GM19023 (cell line): Measurements from ENCODE around the gene ADGRE3.
A peak's percentile ranks its signal among the peaks of the same experiment; 100 is the strongest.

Source experiments
- ATAC-seq: cut with Tn5 transposase; IDR thresholded peaks from one replicate; pipeline ENCODE4 v1.9.1; 2021; ENCODE audit warnings: mild to moderate bottlenecking, moderate library complexity; ENCODE audit not compliant: unreplicated experiment

The ADGRE3 gene, protein sequence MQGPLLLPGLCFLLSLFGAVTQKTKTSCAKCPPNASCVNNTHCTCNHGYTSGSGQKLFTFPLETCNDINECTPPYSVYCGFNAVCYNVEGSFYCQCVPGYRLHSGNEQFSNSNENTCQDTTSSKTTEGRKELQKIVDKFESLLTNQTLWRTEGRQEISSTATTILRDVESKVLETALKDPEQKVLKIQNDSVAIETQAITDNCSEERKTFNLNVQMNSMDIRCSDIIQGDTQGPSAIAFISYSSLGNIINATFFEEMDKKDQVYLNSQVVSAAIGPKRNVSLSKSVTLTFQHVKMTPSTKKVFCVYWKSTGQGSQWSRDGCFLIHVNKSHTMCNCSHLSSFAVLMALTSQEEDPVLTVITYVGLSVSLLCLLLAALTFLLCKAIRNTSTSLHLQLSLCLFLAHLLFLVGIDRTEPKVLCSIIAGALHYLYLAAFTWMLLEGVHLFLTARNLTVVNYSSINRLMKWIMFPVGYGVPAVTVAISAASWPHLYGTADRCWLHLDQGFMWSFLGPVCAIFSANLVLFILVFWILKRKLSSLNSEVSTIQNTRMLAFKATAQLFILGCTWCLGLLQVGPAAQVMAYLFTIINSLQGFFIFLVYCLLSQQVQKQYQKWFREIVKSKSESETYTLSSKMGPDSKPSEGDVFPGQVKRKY

DNA sequence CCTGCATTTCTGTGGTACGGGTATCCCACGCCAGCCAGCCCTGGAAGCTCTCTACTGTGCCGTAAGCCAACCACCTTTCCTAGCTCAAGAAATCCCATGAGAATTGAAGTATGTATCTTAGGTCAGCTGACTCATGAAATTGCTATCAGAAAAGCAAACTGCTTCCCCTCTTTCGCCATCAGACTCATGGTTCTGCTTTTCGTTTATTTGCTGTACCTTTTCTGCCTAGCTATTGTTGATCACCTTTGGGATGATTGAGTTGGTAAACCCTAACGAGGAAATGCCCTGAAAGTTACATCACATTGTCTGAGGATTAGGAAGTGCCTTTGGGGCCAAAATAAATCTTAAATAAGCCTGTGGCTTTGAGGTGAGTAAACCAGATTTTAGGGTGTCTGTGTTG lies at the start of gene ADGRE3:
Gene ADGRE3, minus strand, starts transcription at position 81 of the 400 bp plus-strand sequence. Its CDS starts 74 bp downstream, at position 7.
- no peak for ATAC-seq

DNA sequence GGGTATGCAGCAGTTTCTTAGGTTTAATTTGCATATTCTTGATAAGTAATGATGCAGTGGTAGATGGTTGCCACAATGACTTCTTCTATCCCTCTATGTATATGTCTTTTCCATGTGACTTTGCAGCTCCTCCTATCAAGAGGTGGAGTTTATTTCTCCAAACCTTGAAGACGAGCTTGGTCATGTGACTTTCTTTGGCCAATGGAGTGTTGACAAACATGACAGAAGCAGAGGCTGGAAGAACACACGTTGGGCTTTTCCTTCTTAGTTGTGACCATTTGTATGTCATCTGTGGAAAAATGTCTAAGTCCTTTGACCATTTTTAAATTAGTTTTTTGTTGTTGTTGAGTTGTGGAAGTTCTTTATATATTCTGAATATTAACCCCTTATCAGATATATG lies 47.5 kb upstream of the ADGRE3 start:
- no peak for ATAC-seq

DNA sequence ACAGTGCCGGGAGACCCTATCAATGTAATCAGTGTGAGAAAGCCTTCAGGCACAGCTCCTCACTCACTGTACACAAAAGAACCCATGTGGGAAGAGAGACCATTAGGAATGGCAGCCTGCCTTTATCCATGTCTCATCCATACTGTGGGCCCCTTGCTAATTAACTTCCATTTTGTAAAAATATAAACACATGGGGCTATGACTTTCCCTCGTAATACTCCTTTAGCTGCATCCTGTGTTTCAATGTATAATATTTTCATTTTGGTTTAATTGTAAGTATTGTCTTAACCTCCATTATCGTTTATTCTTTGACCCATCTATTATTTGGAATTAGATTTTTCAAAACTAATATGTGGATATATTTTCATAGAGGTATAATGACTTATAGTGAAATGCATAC lies 44.5 kb upstream of the ADGRE3 start:
- no peak for ATAC-seq

DNA sequence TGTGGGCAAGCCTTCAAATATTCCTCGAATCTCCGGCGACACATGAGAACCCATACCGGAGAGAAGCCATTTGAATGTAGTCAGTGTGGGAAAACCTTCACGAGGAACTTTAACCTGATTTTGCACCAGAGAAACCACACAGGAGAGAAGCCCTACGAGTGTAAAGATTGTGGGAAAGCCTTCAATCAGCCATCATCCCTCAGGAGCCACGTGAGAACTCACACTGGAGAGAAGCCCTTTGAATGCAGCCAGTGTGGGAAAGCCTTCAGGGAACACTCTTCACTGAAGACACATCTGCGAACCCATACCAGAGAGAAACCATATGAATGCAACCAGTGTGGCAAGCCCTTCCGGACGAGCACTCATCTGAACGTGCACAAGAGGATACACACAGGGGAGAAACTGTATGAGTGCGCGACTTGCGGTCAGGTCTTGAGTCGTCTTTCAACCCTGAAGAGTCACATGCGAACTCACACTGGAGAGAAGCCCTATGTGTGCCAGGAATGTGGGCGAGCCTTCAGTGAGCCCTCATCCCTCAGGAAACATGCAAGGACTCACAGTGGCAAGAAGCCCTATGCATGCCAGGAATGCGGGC lies 44.0 kb upstream of the ADGRE3 start:
- ATAC-seq, result no peak

DNA sequence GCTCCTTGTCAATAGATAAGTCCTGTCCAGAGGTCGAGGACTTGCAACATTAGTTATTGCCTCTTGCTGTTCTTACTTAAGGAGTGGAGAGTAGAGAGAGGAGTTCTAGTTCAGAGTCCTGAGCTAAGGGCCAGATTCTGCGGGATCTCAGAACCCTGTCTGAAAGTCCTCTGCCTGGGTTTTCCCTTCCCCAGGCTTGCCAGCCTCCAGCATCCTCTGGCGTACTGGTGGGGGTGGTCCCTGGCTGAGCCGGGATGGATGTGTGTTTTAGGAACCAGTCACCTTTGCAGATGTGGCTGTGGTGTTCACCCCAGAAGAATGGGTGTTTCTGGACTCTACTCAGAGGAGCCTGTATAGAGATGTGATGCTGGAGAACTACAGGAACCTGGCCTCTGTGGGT lies 41.2 kb upstream of the ADGRE3 start:
- ATAC-seq, result no peak

DNA sequence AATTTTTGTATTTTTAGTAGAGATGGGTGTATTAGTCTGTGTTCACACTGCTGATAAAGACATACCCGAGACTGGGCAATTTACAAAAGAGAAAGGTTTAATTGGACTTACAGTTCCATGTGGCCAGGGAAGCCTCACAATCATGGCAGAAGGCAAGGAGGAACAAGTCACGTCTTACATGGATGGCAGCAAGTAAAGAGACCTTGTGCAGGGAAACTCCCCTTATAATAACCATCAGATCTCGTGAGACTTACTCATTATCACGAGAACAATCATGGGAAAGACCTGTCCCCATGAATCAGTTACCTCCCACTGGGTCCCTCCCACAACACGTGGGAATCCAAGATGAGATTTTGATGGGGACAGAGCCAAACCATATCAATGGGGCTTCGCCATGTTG lies 29.8 kb upstream of the ADGRE3 start:
- ATAC-seq, result no peak

DNA sequence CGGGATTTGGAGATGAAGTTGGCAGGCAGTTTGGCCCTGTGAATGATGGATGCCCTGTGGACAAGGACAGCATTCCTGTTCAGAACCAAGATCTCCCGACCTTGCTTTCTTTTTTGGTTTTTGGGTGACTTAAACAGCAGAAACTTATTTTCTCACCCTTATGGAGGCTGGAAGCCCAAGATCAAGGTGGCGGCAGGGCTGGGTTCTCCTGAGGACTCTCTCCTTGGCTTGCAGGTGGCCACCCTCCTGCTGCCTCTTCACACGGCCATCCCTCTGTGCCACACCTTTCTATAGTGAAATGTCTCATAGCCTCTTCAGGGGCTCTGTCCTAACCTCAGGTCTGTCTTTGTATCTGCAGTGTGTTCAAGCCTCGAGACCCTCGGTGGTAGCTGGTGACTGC lies 29.2 kb upstream of the ADGRE3 start:
- ATAC-seq, result no peak

DNA sequence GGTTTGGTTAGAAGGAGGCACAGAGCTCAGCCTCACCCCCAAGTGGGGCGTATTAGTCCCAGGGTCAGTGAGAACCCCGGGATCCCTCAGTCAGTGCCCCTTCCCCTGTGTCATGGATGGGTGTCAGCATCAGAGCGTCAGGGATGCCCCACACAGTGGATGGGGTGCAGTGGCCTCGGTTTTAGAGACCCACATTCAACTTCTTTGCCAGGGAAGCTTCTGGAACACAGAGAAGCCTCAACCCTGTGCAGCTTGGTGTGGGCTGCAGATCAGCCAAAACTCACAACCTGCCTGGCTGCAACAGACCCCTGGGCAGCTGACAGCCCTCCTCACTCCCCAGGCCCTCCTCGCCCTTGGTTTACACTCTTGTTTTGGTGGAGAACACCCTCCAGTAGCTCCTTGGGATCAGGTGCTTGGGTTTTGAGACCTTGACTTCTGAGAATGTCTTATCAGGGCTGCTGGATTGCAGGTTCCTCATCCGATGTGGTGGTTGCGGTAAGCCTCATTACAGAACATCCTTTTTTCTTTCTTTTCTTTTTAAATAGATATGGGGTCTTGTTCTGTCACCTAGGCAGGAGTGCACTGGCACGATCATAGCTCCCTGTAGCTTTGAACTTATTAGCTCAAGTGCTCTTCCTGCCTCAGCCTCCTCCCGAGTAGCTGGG lies 26.2 kb upstream of the ADGRE3 start:
- no peak for ATAC-seq

DNA sequence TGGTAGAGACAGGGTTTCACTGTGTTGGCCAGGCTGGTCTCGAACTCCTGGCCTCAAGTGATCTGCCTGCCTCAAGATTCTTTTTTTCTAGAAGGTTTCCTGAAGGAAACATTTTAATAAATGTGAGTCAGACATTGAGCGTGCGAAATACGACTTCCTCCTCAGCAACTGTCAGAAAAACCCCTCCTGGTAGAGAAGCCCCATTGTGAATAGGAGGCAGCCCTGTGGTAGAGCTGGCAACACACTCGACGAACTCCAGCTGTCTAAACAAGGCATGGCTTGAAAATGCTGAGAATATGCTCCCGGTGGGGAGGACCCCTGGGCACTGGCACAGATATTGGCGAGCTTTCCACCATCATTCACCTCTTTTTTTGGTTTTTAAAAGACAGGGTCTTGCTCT lies 25.0 kb upstream of the ADGRE3 start:
- no peak for ATAC-seq

DNA sequence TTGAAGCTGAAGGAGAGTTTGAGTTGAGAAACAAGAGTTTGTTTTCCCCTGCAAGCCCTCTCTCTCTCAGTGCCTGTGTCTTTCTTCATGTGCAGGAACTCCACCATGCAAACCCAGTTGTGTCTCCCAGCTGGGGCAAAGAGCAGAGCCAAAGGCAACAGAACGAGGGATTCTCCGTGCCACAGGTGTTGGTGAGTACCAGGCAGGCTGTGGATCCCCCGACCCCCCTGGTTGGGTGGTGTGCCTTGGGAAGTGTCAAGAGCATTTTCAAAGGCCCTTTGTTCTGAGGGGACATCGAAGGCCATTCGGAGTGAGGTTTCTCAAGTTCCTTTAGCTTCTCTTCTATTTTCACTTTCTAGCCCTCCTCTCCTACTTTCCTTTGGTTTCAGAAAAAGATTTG lies 20.8 kb upstream of the ADGRE3 start:
- ATAC-seq, result no peak

DNA sequence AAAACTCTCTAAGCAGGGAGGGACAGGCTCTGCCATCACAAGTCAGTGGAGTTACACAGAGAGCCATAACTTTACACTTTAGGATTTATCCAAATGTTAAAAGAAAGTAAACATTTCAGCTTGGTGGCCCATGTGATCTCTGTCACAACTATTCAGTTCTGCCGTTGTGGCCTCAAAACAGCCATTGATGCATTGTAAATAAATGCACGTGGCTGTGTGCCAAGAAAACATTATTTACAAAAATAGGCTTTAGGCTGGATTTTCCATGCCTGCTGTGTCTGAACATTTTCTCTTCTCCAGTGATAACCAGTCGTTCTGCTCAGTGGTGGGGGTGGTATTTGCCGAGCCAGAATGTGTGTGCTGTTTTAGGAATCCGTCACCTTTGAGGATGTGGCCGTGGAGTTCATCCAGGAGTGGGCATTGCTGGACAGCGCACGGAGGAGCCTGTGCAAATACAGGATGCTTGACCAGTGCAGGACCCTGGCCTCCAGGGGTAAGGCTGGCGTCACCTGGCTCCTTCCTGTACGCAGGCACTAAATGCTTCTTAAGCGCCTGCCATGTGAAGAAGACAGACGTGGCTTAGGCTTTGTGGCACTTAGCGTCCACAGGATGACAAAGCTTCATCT lies 20.1 kb upstream of the ADGRE3 start:
- ATAC-seq, result no peak

DNA sequence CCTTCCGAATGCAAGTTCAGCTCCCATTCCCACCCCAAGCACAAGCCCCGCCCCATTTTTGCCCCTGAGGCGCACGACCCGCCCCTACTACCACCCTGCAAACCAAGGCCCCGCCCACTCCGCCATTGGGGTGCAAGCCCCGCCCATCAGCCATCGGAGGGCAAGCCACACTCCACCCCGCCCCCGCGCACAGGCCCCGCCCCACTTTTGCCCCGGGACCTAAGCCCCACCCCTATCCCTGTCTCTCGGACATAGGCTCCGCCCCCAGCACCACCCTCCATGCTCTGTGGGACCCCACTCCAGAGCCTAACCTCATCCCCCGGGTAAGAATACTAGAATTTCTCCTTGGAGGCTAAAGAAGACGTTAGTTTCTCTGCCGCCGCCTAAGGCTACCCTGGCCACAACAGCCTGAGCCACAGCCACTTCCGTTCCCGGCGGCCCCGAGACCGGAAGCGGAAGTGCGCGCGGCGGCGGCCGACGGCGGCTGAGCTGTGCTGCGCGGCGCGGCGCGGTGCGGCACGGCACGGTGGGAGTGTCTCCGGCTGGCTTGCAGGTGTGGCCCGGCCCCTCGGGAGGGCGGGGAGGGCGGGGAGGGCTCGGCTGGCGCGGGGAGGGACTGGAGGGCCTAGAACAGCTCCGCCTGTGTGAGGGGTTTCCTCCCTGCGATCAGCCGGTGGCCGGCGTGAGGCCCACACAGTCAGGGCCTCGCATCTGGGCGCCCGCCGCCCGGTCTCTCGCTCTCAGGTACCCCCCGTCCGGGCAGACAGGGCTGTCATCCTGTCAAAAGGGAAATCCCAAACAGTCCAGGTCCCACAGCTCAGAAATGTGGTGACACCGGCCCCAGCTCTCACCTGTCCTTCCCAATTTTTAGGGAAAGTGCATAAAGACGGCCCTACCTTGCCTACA lies 15.2 kb upstream of the ADGRE3 start, which contains the start of gene ZNF333:
Gene ZNF333, plus strand, starts transcription at position 451 of the 906 bp plus-strand sequence. CDS start 3,444 bp downstream, outside the sequence.
- ATAC-seq, result peak; percentile 92

DNA sequence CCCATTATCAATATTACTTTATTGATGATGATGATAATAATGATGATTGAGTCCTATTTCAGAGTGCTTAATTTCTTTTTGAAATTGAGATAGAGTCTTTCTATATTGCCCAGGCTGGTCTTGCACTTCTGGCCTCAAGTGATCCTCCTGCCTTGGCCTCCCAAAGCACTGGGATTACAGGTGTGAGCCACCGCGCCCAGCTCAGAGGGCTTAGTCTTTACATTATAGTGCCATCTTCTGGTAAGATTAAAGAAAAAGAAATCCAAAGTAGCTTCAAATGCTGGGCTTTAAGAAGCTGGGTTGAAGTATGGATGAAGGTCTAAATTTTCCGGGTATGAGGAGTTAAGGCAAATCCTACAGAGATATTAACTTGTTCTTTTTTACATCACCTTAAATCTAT lies 11.8 kb upstream of the ADGRE3 start:
- no peak for ATAC-seq

DNA sequence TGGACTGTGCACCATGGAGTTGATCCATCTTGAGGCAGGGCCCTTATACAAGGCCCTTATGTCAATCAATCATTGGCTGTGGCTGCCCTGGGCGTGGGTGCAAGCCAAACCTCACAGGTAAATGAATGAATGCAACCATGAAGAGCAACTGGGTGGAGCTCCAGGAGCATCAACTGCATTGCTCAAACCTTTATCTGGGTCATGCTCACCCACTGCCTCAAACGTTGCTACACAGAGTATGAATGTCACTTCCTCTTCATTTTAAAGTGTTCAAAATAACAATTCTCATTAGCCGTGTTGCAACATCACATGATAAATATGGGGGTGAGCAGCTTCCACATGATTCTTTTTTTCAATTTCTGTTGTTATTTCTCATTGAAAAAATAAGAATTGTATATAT lies 8.8 kb upstream of the ADGRE3 start:
- ATAC-seq, result no peak

DNA sequence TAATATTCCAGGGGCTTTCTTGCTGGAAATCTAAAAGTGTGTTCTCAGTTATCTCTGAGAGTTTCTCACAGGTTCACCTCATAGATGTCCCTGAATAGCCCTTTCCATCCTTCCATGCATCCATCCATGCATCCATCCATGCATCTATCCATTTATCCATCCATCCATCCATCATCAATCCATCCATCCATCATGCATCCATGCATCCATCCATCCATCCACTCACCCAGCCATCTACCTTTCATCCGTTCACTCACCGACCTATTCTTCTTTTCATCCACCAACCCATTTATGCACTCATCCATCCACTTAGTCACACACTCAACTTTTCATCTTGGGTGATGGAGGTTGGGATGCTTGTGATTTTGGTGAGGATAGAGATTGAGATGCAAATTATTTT lies 7.4 kb upstream of the ADGRE3 start:
- no peak for ATAC-seq

DNA sequence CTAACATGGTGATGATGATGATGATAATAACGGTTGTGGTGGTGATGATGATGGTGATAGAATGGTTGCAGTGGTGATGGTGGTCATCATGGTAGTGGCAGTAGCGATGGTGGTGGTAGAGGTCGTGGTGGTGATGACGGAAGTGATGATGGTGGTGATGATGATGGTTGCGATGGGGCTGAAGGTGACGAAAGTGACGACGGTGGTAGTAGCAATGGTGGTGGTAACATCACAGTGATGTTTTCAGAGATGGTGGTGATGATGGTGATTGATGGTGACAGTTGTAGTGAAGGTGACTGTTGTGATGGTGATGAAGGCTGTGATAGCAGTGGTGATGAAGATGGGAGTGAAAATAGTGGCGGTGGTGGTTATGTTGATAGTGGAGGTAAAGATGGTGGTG lies 3.6 kb upstream of the ADGRE3 start:
- ATAC-seq, result no peak

DNA sequence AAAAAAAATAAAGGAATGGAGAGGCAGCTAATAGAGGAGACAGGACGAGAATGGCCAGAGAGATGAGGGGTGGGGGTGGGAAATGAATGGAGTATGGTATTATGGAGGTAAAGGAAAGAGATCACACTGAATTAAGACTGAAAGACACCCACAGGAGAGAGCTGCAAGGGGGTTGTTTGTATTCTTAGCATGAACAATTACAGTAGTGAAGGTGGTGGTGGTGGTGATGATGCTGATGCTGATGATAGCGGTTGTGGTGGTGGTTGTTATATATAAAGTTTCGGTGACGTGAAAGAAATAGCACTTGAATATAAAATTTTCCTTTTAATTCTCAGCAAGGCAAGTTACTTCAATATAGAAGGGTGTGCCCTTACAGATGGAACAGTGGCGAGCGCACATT lies 2.8 kb upstream of the ADGRE3 start:
- ATAC-seq, result no peak

DNA sequence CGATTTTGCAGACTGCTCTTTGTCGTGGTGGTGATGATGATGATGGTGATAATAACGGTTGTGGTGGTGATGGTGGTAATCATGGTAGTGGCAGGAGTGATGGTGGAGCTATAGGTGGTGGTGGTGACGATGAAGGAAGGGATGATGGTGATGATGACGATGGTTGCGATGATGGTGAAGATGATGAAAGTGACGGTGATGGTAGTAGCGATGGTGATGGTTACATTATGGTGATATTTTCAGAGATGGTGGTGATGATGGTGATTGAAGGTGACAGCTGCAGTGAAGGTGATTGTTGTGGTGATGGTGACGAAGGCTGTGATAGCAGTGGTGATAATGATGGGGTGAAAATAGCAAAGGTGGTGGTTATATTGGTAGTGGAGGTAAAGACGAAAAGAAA lies 2.1 kb upstream of the ADGRE3 start:
- no peak for ATAC-seq

DNA sequence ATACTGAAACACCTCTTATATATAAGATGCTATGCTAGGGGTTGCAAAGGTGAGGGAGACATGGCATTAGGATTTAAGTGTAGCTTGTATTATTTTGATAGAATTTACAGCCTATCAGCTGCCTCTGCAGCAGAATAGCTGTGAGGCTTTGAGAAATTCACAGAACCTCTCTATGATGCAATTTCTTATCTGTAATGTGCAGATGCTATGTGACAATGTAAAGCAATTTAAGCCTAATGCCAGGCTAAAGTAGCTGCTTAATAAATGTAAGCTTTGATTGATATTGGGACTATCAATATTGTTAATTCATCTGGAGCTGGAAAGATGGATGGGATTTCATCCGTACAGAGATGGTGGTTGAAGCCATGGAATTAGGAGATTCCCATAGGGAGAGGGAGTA lies 1.6 kb downstream of the ADGRE3 start:
- no peak for ATAC-seq
